Ascending aorta (tissue), 2 donors: ENCODE measurements around the gene PPP1R14D. TPM values are rescaled to one million over a fixed set of nuclear protein-coding genes. Genes with fewer than 3 reads are reported as not detected.

ENCODE experiments used
- DNase-seq, 2 donors: peaks; one replicate each; pipeline ENCODE4 v3.0.0-alpha.2; 2019; ENCODE audit warnings: low spot score in 2 of 2
- H3K27ac ChIP-seq, 2 donors: fragments of 200-600 bp; sonication (generic); one replicate each; pipeline ENCODE4 v1.5.1; 2016 to 2017; ENCODE audit warnings: mild to moderate bottlenecking in 1 of 2
- H3K27me3 ChIP-seq: fragments of 200-600 bp; sonication (generic); one replicate; pipeline ENCODE4 v1.5.1; 2017
- H3K36me3 ChIP-seq, 2 donors: fragments of 200-600 bp; sonication (generic); one replicate each; pipeline ENCODE4 v1.5.1; 2016
- H3K4me1 ChIP-seq, 2 donors: fragments of 200-600 bp; sonication (generic); one replicate each; pipeline ENCODE4 v1.5.1; 2016 to 2017; ENCODE audit warnings: mild to moderate bottlenecking in 1 of 2
- H3K4me3 ChIP-seq, 2 donors: fragments of 200-600 bp; sonication (generic); one replicate each; pipeline ENCODE4 v1.5.1; 2016 to 2017; ENCODE audit warnings: mild to moderate bottlenecking in 1 of 2
- H3K9me3 ChIP-seq, 2 donors: fragments of 200-600 bp; sonication (generic); one replicate each; pipeline ENCODE4 v1.5.1; 2016
- intact Hi-C: fragments of 100-400 bp; cut with DNase I; formaldehyde crosslinking; loops from one replicate; pipeline ENCODE4 v1.15.1; 2023
- total RNA-seq: library from RNA; depleted of rRNA; stranded (reverse); fragments of >200 nt; gene quantifications from one replicate; pipeline ENCODE4 v1.1.0, GENCODE V29; 2016
- TF ChIP-seq, protein P1 (sequence below), 3 experiments: fragments of 200-600 bp in 2 of 3; fragments of 450-650 bp in 1 of 3; sonication (generic) in 2 of 3; IDR thresholded peaks; one replicate each; pipeline ENCODE4 v1.5.1; 2016 to 2019; ENCODE audit warnings: antibody characterized with exemption in 3 of 3, mild to moderate bottlenecking in 1 of 3, moderate library complexity in 1 of 3

Gene PPP1R14D
- total RNA-seq, 1 donor from 2014 or later = not detected

GRCh38 chr15:40859206-40859851 lies 30.8 kb upstream of the PPP1R14D start:
- DNase-seq = peak in 1 of 2 donors; percentile 81
- intact Hi-C loops = loop anchor here (5.0 kb wide), 1 partner anchor 163 kb away; no protein-coding TSS in a partner anchor

GRCh38 chr15:40858706-40859105 lies 30.2 kb upstream of the PPP1R14D start:
- TF ChIP-seq, protein P1, sequence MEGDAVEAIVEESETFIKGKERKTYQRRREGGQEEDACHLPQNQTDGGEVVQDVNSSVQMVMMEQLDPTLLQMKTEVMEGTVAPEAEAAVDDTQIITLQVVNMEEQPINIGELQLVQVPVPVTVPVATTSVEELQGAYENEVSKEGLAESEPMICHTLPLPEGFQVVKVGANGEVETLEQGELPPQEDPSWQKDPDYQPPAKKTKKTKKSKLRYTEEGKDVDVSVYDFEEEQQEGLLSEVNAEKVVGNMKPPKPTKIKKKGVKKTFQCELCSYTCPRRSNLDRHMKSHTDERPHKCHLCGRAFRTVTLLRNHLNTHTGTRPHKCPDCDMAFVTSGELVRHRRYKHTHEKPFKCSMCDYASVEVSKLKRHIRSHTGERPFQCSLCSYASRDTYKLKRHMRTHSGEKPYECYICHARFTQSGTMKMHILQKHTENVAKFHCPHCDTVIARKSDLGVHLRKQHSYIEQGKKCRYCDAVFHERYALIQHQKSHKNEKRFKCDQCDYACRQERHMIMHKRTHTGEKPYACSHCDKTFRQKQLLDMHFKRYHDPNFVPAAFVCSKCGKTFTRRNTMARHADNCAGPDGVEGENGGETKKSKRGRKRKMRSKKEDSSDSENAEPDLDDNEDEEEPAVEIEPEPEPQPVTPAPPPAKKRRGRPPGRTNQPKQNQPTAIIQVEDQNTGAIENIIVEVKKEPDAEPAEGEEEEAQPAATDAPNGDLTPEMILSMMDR (IDR thresholded peaks at IDR 0.05) = no peak
- DNase-seq = no peak
- no peak overlapping the region for H3K4me3 ChIP-seq
- no peaks in the 10 kb centered on the region for H3K36me3 ChIP-seq
- intact Hi-C loops = loop anchor here (5.0 kb wide), 1 partner anchor 164 kb away; no protein-coding TSS in a partner anchor
- H3K27ac ChIP-seq = no peak overlapping the region
- H3K27me3 ChIP-seq = no peaks in the 10 kb centered on the region
- no peaks in the 10 kb centered on the region for H3K4me1 ChIP-seq
- no peaks in the 10 kb centered on the region for H3K9me3 ChIP-seq

More at GRCh38 chr15:40859206-40859851, 30.8 kb upstream of the PPP1R14D start:
- Histone ChIP-seq H3K4me3 (no peak overlapping the region), H3K9me3 (no peaks in the 10 kb centered on the region), H3K4me1 (no peaks in the 10 kb centered on the region), H3K27ac (no peak overlapping the region), H3K36me3 (no peaks in the 10 kb centered on the region), H3K27me3 (no peaks in the 10 kb centered on the region)
- TF ChIP-seq, protein P1 (IDR thresholded peaks at IDR 0.05) = peak; percentile 37 to 63 (median 49)

- no peak overlapping the region for H3K27ac ChIP-seq
- peak in 1 of 2 donors; percentile 82 for DNase-seq
- intact Hi-C loops = loop anchor here (1.0 to 5.0 kb wide), 3 partner anchors 37 to 327 kb away; partner anchors contain the start of gene VPS18
- H3K4me1 ChIP-seq = no peaks in the 10 kb centered on the region
- no peaks in the 10 kb centered on the region for H3K36me3 ChIP-seq
- no peak overlapping the region for H3K4me3 ChIP-seq
- no peaks in the 10 kb centered on the region for H3K27me3 ChIP-seq
- TF ChIP-seq, protein P1 (IDR thresholded peaks at IDR 0.05) = peak; percentile 88 to 91 (median 91)
- no peaks in the 10 kb centered on the region for H3K9me3 ChIP-seq
These were observed 29.3 kb upstream of the PPP1R14D start for GRCh38 chr15:40857601-40858341.

GRCh38 chr15:40856746-40857145 lies 28.2 kb upstream of the PPP1R14D start:
- Histone ChIP-seq H3K4me1 (no peaks in the 10 kb centered on the region), H3K9me3 (no peaks in the 10 kb centered on the region), H3K27ac (no peak overlapping the region), H3K27me3 (no peaks in the 10 kb centered on the region), H3K4me3 (no peak overlapping the region), H3K36me3 (no peaks in the 10 kb centered on the region)
- intact Hi-C loops = loop anchor here (1.0 to 5.0 kb wide), 3 partner anchors 38 to 328 kb away; partner anchors contain the start of gene VPS18
- DNase-seq = no peak
- TF ChIP-seq, protein P1 (IDR thresholded peaks at IDR 0.05) = no peak

DNA sequence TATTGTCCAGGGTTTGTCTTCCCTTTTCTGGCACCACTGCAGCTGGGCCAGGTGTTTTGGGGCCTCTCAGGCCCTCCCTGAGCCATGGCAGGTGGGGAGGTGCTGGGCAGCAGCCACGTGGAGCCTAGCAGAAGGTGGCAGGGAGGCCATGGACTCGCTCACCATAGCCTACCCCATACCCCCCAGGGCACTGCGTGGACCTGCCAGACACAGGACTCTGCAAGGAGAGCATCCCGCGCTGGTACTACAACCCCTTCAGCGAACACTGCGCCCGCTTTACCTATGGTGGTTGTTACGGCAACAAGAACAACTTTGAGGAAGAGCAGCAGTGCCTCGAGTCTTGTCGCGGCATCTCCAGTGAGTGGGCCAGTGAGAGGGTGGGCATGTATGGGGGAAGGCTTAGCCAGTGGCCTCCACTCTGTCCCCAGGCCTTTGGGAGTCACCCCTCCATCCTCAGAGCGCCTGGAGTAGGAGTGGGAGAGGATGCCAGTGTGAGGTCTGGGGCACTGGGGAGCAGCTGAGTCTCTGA lies 27.3 kb upstream of the PPP1R14D start:
- Histone ChIP-seq H3K36me3 (no peaks in the 10 kb centered on the region), H3K4me1 (no peaks in the 10 kb centered on the region), H3K4me3 (no peak overlapping the region), H3K27ac (no peak overlapping the region), H3K9me3 (no peaks in the 10 kb centered on the region), H3K27me3 (no peaks in the 10 kb centered on the region)
- intact Hi-C loops = loop anchor here (5.0 kb wide), 1 partner anchor 167 kb away; no protein-coding TSS in a partner anchor
- no peak for DNase-seq
- TF ChIP-seq, protein P1 (IDR thresholded peaks at IDR 0.05) = no peak
